ENCODE results near the gene SLIT3.

Gene SLIT3

GRCh38 chr5:168961681-168962080 lies 339.3 kb downstream of the SLIT3 start:
- no peak for TF ChIP-seq CTCF (IDR thresholded peaks at IDR 0.05)
- Histone ChIP-seq H3K4me1 (no peaks in the 10 kb centered on the region), H3K36me3 (ENCODE audit: control insufficient read depth, insufficient read depth, low read length) (no peaks in the 10 kb centered on the region), H3K27me3 (ENCODE audit: control insufficient read depth, insufficient read depth, low read length) (no peaks in the 10 kb centered on the region), H3K4me2 (ENCODE audit: low read length) (peak overlapping the region; percentile 7), H3K27ac (no peak overlapping the region), H3K79me2 (peaks cover 17% of the 10 kb centered on the region), H3K9me3 (ENCODE audit: control insufficient read depth, low read length) (no peaks in the 10 kb centered on the region), H3K9ac (no peak overlapping the region), H2AFZ (no peak overlapping the region), H3K4me3 (ENCODE audit: low read depth, low read length) (no peak overlapping the region)

GRCh38 chr5:168960497-168960896 lies 340.4 kb downstream of the SLIT3 start:
- no peak overlapping the region for H3K4me2 ChIP-seq (ENCODE audit: low read length)
- no peak for TF ChIP-seq CTCF (IDR thresholded peaks at IDR 0.05)
- H3K9me3 ChIP-seq (ENCODE audit: control insufficient read depth, low read length) = no peaks in the 10 kb centered on the region
- H3K36me3 ChIP-seq (ENCODE audit: control insufficient read depth, insufficient read depth, low read length) = no peaks in the 10 kb centered on the region
- no peak overlapping the region for H3K9ac ChIP-seq
- no peaks in the 10 kb centered on the region for H3K4me1 ChIP-seq
- peaks cover 25% of the 10 kb centered on the region for H3K79me2 ChIP-seq
- no peak overlapping the region for H3K27ac ChIP-seq
- H3K4me3 ChIP-seq (ENCODE audit: low read depth, low read length) = no peak overlapping the region
- H3K27me3 ChIP-seq (ENCODE audit: control insufficient read depth, insufficient read depth, low read length) = no peaks in the 10 kb centered on the region
- H2AFZ ChIP-seq = no peak overlapping the region

- no peak overlapping the region for H3K9ac ChIP-seq
- H3K27me3 ChIP-seq (ENCODE audit: control insufficient read depth, insufficient read depth, low read length) = no peaks in the 10 kb centered on the region
- H3K4me2 ChIP-seq (ENCODE audit: low read length) = no peak overlapping the region
- peaks cover 47% of the 10 kb centered on the region for H3K79me2 ChIP-seq
- no peak overlapping the region for H3K4me3 ChIP-seq (ENCODE audit: low read depth, low read length)
- H3K36me3 ChIP-seq (ENCODE audit: control insufficient read depth, insufficient read depth, low read length) = no peaks in the 10 kb centered on the region
- H3K9me3 ChIP-seq (ENCODE audit: control insufficient read depth, low read length) = no peaks in the 10 kb centered on the region
- no peak overlapping the region for H2AFZ ChIP-seq
- no peak for TF ChIP-seq CTCF (IDR thresholded peaks at IDR 0.05)
- no peak overlapping the region for H3K27ac ChIP-seq
- H3K4me1 ChIP-seq = no peaks in the 10 kb centered on the region
Observed at GRCh38 chr5:168953351-168953750, 347.6 kb downstream of the SLIT3 start.

- Histone ChIP-seq H3K27ac (no peak overlapping the region), H3K4me3 (ENCODE audit: low read depth, low read length) (no peak overlapping the region), H3K36me3 (ENCODE audit: control insufficient read depth, insufficient read depth, low read length) (no peaks in the 10 kb centered on the region), H3K4me1 (no peaks in the 10 kb centered on the region), H3K9me3 (ENCODE audit: control insufficient read depth, low read length) (no peaks in the 10 kb centered on the region), H3K9ac (no peak overlapping the region), H2AFZ (no peak overlapping the region), H3K4me2 (ENCODE audit: low read length) (no peak overlapping the region), H3K79me2 (peaks cover 46% of the 10 kb centered on the region), H3K27me3 (ENCODE audit: control insufficient read depth, insufficient read depth, low read length) (no peaks in the 10 kb centered on the region)
- no peak for TF ChIP-seq CTCF (IDR thresholded peaks at IDR 0.05)
Observed at GRCh38 chr5:168952196-168952595, 348.7 kb downstream of the SLIT3 start.

- TF ChIP-seq CTCF (IDR thresholded peaks at IDR 0.05) = no peak
Observed at GRCh38 chr5:168951769-168952168, 349.2 kb downstream of the SLIT3 start.

More at GRCh38 chr5:168951769-168952168, 349.2 kb downstream of the SLIT3 start:
- Histone ChIP-seq H3K27me3 (ENCODE audit: control insufficient read depth, insufficient read depth, low read length) (no peaks in the 10 kb centered on the region), H2AFZ (no peak overlapping the region), H3K9ac (no peak overlapping the region), H3K9me3 (ENCODE audit: control insufficient read depth, low read length) (no peaks in the 10 kb centered on the region), H3K27ac (no peak overlapping the region), H3K79me2 (peaks cover 47% of the 10 kb centered on the region), H3K4me1 (no peaks in the 10 kb centered on the region), H3K4me3 (ENCODE audit: low read depth, low read length) (no peak overlapping the region), H3K36me3 (ENCODE audit: control insufficient read depth, insufficient read depth, low read length) (no peaks in the 10 kb centered on the region), H3K4me2 (ENCODE audit: low read length) (no peak overlapping the region)
